AG09319 (cell line): Measurements from ENCODE around the gene CMIP.
"Not testable (repeated sequence)": the region's sequence is repeated elsewhere in the genome, so short reads cannot be mapped to it uniquely, and the experiment has no call there.

Experiments
- DNase-seq: peaks from one replicate; pipeline ENCODE4 v3.0.0-alpha.2; 2010; ENCODE audit warnings: low read depth; ENCODE audit errors: extremely low read depth
- TF ChIP-seq, protein P1 (sequence below): IDR thresholded peaks from 2 replicates; pipeline ENCODE4 v1.5.1; 2011; ENCODE audit warnings: low read depth, mild to moderate bottlenecking, inconsistent platforms, low read length, moderate library complexity

Gene CMIP

DNA sequence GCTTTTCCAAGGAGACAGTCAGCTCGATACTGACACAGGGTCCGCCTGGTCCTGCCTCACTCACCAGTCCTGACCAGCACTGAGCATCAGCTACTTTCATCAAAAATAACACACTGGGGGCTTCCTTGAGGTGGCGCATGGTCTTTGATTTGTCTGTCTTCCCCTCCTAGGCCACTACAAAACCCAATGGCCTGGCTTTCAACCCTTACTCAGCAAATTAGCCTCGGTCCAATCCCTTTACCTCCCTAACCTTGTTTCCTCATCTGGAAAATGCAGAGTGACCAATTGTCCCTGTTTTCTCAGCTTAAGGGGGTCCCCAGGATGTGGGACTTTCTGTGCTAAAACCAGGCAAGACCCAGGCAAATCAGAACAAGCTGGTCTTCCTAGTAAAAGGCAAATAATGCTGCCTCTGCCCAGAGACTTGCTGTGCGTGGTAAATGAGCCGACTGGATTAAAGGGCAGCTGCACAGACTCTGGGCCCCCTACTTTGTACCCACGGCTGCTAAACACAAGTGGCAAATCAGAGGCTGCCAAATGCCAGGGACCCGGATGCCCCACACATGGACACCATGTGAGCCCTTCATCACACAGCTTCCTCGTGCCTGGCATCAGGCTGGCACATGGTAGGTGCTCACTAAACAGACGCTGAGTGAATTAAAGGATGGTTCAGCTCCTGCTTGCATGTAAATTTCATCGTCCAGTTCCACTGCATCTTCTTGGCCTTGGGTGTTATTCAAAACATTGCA lies 31.2 kb upstream of the CMIP start:
- DNase-seq = no peak
- TF ChIP-seq, protein P1, sequence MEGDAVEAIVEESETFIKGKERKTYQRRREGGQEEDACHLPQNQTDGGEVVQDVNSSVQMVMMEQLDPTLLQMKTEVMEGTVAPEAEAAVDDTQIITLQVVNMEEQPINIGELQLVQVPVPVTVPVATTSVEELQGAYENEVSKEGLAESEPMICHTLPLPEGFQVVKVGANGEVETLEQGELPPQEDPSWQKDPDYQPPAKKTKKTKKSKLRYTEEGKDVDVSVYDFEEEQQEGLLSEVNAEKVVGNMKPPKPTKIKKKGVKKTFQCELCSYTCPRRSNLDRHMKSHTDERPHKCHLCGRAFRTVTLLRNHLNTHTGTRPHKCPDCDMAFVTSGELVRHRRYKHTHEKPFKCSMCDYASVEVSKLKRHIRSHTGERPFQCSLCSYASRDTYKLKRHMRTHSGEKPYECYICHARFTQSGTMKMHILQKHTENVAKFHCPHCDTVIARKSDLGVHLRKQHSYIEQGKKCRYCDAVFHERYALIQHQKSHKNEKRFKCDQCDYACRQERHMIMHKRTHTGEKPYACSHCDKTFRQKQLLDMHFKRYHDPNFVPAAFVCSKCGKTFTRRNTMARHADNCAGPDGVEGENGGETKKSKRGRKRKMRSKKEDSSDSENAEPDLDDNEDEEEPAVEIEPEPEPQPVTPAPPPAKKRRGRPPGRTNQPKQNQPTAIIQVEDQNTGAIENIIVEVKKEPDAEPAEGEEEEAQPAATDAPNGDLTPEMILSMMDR = no peak

DNA sequence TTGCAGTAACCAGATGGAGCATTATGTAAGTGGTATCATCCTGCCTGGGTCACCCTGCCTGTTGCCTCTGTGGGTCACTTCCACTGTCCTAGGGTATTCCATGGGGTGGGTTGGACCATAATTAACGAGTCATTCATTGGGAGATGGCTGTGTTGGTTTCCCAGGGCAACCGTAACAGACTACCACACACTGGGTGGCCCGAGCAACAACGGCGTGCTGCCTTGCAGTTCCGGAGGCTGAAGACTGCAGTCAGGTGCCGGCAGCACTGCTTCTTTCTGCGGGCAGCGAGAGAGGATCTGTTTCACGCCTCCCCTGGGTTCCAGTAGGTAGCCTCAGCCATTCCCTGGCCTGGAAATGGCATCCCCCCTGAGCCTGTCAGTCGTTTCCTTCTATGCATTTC lies 28.9 kb upstream of the CMIP start:
- DNase-seq = no peak
- TF ChIP-seq, protein P1 = no peak

DNA sequence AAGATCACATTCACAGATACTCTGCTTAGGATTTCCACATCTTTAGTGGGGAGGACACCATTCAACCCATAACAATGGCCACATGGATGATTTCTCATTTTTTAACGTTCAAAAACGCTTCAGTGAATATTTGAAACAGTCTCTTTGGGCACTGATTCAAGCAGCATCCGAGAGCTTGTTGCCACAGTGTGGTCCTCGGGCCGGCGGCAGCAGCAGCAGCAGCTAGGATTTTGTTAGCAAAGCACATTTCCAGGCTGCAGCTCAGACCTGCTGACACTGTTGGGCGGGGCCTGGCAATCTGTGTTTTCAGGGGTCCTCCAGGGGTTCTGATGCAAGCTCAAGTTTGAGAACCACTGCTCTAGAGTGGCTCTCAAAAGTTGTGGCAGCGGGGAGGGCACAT lies 27.9 kb upstream of the CMIP start:
- TF ChIP-seq, protein P1 = no peak
- DNase-seq = no peak

DNA sequence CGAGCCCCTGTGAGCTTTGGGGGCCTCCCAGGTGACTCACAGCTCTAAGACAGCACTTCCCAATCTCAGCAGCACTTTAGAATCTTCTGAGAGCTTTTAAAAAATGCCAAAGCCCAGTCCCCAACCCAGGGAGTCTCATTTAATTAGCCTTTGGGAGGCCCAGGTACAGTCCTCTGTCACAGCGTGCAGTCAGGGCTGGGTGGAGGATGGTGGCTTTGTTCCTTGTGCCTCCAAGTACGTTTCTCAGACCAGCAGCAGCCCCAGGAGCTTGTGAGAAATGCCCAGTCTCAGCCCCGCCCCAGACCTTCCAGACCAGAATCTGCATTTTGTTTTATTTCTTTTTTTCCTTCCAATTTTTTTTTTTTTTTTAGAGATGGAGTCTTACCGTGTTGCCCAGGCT lies 27.4 kb upstream of the CMIP start:
- TF ChIP-seq, protein P1 = no peak
- DNase-seq = no peak

DNA sequence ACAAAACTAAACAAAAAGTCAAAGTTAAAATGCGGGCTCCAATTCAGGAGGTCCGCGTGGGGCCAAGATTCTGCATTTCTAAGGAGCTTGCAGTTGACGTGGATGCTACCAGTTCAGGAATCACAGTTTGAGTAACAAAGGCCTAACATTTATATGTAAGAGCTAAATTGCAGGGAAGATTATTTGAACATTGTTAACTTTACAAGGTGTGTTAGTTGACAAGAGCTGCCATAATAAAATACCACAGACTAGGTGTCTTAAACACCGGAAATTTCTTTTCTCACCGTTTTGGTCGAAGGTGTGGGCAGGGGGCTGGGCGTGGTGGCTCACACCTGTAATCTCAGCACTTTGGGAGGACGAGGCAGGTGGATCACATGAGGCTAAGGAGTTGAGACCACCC lies 24.8 kb upstream of the CMIP start:
- DNase-seq = no peak
- TF ChIP-seq, protein P1 = no peak

DNA sequence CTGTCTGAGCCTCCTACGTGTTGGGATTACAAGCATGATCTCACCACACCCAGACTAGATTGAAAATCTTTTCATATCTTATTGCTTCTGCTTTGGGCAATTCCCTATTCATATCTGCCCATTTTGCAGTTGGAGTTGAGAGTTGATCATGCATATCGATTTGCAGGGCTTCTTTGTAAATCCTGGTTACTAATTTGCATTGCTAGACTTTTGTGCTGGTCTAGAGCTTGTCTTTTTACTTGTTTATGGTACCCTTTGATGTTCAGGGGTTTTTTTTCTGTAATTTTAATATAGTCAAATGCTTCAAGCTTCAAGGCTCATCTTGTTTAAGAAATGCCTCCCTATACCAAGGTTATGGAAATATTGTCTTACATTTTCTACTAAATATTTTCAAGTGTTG lies 23.5 kb upstream of the CMIP start:
- TF ChIP-seq, protein P1 = no peak
- DNase-seq = no peak

DNA sequence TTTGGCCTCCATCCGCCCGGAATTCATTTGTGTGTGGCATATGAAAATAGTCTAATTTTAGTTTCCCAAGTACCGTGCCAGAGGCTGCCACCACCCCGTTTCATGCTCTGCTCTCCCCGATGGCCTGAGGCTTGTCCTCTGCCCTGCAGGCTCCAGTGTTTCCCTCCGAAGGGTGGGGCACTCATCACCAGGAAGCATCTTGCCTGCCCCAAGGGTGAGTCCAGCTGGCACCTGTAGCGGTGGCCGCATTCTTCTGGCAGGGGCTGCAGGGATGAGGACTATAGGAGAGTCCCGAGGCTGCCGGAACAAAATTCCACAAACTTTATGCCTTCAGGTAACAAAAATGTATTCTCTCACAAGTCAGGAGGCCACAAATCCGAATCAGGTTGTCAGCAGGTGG lies 23.1 kb upstream of the CMIP start:
- no peak for DNase-seq
- TF ChIP-seq, protein P1 = no peak

DNA sequence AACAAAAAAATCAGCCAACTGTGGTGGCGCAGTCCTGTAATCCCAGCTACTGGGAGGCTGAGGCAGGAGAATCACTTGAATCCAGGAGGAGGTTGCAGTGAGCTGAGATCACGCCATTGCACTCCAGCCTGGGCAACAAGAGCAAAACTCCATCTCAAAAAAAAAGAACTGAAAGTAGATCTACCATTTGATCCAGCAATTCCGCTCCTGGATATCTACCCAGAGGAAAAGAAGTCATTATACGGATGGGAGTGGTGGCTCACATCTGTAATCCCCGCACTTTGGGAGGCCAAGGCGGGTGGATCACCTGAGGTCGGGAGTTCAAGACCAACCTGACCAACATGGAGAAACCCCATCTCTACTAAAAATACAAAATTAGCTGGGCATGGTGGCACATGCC lies 22.5 kb upstream of the CMIP start:
- DNase-seq = not testable (repeated sequence)
